GM12872 (cell line): ENCODE results near the gene TAGLN2.

Experiments
- CTCF ChIP-seq: IDR thresholded peaks from 3 replicates; pipeline ENCODE4 v1.5.1; 2011; ENCODE audit warnings: low read depth, mild to moderate bottlenecking, low read length, moderate library complexity; ENCODE audit not compliant: insufficient read depth

TAGLN2 gene

GRCh38 chr1:159965263-159965662, 40.0 kb upstream of the TAGLN2 start:
- TF ChIP-seq CTCF: no peak

DNA sequence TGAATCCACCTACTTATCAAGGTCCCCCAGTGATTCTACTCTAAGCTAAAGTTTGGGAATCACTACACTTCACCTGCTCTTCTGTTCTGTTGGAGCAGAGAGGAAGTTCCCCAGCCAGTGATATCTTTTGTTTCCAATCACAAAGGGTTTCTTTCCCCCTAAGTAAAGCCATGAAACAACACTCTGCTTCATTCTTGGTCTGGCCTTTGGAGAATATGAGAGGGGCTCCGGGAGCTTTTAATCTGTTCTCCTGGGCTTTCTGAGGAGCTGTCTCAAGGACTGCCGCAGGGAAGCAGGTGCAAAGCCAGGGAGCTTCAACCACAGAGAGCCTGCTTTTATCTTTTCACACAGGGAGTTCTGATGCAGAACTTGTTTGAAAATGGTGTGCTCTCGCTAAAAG, 38.8 kb upstream of the TAGLN2 start:
- TF ChIP-seq CTCF: no peak

DNA sequence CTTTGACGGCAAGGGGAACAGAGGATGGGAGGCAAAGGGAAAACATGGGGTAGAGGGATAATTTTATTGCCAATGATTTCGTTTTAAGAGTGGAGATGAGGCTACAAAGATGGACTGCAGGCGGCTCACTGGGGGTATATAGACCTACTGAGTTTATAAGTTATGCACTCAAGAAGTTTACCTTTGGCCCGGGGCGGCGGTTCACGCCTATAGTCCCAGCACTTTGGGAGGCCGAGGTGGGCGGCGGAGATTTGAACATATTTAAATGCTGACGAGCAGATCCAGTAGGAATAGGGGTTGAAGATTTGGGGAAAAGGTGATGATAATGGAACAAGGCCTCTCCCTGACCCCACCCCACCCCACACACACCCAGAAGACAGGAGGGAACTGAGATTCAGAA, 36.9 kb upstream of the TAGLN2 start:
- no peak for TF ChIP-seq CTCF

DNA sequence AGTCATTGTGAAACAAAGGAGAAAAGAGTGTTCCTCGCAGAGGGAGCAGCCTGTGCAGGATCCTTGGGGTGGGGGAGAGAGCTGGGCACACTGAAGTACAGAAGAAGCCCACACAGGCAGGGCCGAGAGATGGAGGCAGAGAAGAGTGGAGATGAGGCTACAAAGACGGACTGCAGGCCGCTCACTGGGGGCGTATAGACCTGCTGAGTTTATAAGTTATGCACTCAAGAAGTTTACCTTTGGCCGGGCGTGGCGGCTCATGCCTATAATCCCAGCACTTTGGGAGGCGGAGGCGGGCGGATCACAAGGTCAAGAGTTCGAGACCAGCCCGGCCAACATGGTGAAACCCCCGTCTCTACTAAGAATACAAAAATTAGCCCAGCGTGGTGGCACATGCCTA, 36.3 kb upstream of the TAGLN2 start:
- no peak for TF ChIP-seq CTCF

GRCh38 chr1:159960721-159961381, 35.5 kb upstream of the TAGLN2 start:
- no peak for TF ChIP-seq CTCF

GRCh38 chr1:159959451-159959850, 34.1 kb upstream of the TAGLN2 start:
- no peak for TF ChIP-seq CTCF

DNA sequence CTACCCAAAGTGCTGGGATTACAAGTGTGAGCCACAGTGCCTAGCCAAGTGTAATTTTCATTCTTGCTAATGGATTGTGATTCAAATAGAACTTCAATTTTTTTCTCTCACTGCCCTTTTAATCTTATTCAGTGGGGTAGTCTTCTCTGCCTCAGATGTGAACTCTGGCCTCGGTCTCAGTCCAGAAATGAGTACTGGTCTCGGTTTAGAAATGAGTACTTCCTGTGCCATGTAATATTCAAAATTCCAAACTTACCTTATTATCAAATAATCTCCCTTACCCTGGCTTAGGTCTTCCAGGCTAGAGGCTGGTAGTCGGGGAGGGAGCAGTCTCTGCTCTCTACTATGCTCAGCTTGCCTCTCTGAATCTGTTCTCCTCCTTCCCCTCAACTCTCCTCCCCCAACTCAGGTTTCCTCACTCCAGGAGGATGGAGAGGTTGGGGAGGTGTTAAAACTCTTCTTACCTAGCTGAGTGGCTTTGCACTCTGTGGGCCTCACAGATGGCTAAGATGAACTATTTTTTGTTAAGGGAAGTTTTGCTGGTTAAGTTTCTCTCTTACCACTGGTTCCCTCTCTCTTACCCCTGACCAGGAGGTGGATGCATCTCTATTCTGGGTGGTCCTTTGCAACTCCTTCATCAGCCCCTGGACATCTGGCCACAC, 33.5 kb upstream of the TAGLN2 start:
- TF ChIP-seq CTCF: no peak
